Transverse colon (tissue), 3 donors: ENCODE measurements around the gene GBF1.

Experiments
- CTCF ChIP-seq, 5 experiments: fragments of 200-600 bp in 3 of 5; fragments of 450-650 bp in 2 of 5; sonication (generic) in 3 of 5; IDR thresholded peaks; 1 replicate in 2 of 5; 2 replicates in 3 of 5; pipeline ENCODE4 v1.5.1; 2016 to 2017; ENCODE audit warnings: antibody characterized with exemption in 5 of 5, inconsistent platforms in 3 of 5, mild to moderate bottlenecking in 2 of 5, moderate library complexity in 1 of 5
- EP300 ChIP-seq: sonication (generic); formaldehyde crosslinking; IDR thresholded peaks from one replicate; pipeline ENCODE4 v1.6.1; 2017; ENCODE audit warnings: antibody characterized with exemption, low read depth

DNA sequence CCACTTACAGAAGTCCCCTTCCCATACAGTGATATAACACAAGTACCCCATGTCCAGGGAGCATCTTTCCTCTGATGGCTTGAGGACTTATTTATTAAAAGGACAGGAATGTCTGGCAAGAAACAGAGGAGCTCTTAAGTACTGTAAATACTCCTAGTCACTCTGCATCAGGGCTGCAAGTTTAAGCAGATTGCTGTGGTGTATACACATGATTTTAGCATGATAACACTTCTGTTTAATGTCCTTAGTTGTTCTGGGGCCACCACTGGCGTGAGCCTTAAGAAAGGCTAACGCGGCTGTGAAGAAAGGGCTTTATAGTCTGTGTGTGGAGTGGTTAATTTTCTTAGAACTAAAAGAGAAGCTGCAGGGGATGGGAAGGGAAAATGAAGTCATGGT, 65.7 kb downstream of the GBF1 start:
- TF ChIP-seq EP300 (no peak), CTCF (IDR thresholded peaks at IDR 0.05) (no peak)
